H1 (cell line): ENCODE results near the gene ENPP6. TPM values are rescaled to one million over a fixed set of nuclear protein-coding genes. Genes with fewer than 3 reads are reported as not detected.

Source experiments
- CTCF ChIA-PET: fragments of 300-600 bp; sonication (Branson Sonifier 250); formaldehyde crosslinking; loops from one replicate; lab custom pipeline; 2021; ENCODE audit not compliant: partially characterized antibody; lab: Charles Lee
- POLR2A ChIA-PET: fragments of 300-600 bp; sonication (Branson Sonifier 250); formaldehyde crosslinking; loops from one replicate; lab custom pipeline; 2021; ENCODE audit warnings: inconsistent platforms; ENCODE audit not compliant: partially characterized antibody; lab: Charles Lee
- DNase-seq, 2 experiments: peaks; one replicate each; pipeline versions ENCODE4 v3.0.0 to v3.0.0-alpha.2; 2010 to 2022; ENCODE audit warnings: low spot score in 2 of 2, low read depth in 1 of 2, mixed read lengths in 1 of 2
- FAIRE-seq: peaks from 2 replicates; lab custom pipeline; 2011; peaks lifted over from hg19 to GRCh38; lab: Jason Lieb, UNC
- H2AFZ ChIP-seq: 2 replicates; pipeline ENCODE4 v1.8.1; 2012; ENCODE audit warnings: low read length, inconsistent platforms
- H2AK5ac ChIP-seq: 2 replicates; pipeline ENCODE4 v1.6.1; 2013; ENCODE audit warnings: low read depth, low read length
- H2BK120ac ChIP-seq: replicated peaks from 2 replicates; pipeline ENCODE3; 2013; ENCODE audit warnings: low read depth, low read length, inconsistent platforms
- H2BK12ac ChIP-seq: 2 replicates; pipeline ENCODE4 v1.6.1; 2013; ENCODE audit warnings: low read depth, low read length
- H2BK15ac ChIP-seq: 2 replicates; pipeline ENCODE4 v1.6.1; 2013; ENCODE audit warnings: low read length
- H2BK20ac ChIP-seq: 2 replicates; pipeline ENCODE4 v1.6.1; 2013; ENCODE audit warnings: low read length
- H2BK5ac ChIP-seq: 2 replicates; pipeline ENCODE4 v1.6.1; 2013; ENCODE audit warnings: low read depth, low read length
- H3K14ac ChIP-seq: 2 replicates; pipeline ENCODE4 v1.6.1; 2013; ENCODE audit warnings: inconsistent platforms; ENCODE audit not compliant: insufficient read length
- H3K18ac ChIP-seq: 2 replicates; pipeline ENCODE4 v1.6.1; 2013; ENCODE audit warnings: low read length; ENCODE audit errors: extremely low read depth
- H3K23ac ChIP-seq: 2 replicates; pipeline ENCODE4 v1.6.1; 2013; ENCODE audit warnings: inconsistent platforms; ENCODE audit not compliant: insufficient read length
- H3K23me2 ChIP-seq: 2 replicates; pipeline ENCODE4 v1.6.1; 2013; ENCODE audit warnings: low read depth, low read length
- H3K27ac ChIP-seq: 2 replicates; pipeline ENCODE4 v1.6.1; 2011; ENCODE audit warnings: low read depth, low read length, inconsistent platforms
- H3K27me3 ChIP-seq, 4 experiments: replicated peaks in 1 of 4; 1 replicate in 1 of 4; 2 replicates in 3 of 4; pipeline versions ENCODE4 v1.6.1 to v1.8.1; 2011 to 2013; ENCODE audit warnings: low read length in 3 of 4, mild to moderate bottlenecking in 3 of 4, inconsistent platforms in 2 of 4, mixed read lengths in 2 of 4, moderate library complexity in 1 of 4; ENCODE audit not compliant: control insufficient read depth in 3 of 4, insufficient read depth in 3 of 4; ENCODE audit errors: extremely low read depth in 1 of 4
- H3K36me3 ChIP-seq, 4 experiments: 2 replicates each; pipeline versions ENCODE4 v1.6.1 to v1.8.1; 2011 to 2013; ENCODE audit warnings: mild to moderate bottlenecking in 4 of 4, low read length in 3 of 4, moderate library complexity in 2 of 4, control low read depth in 1 of 4, inconsistent platforms in 1 of 4; ENCODE audit not compliant: insufficient read depth in 4 of 4, control insufficient read depth in 2 of 4
- H3K4ac ChIP-seq: replicated peaks from 2 replicates; pipeline ENCODE3; 2013; ENCODE audit warnings: low read length, low read depth, mixed read lengths, inconsistent platforms; ENCODE audit not compliant: insufficient read length
- H3K4me1 ChIP-seq, 4 experiments: replicated peaks in 1 of 4; 1 replicate in 1 of 4; 2 replicates in 3 of 4; pipeline versions ENCODE4 v1.6.1 to v1.8.1; 2011 to 2013; ENCODE audit warnings: low read length in 3 of 4, inconsistent platforms in 2 of 4, mixed read lengths in 1 of 4; ENCODE audit not compliant: insufficient read depth in 4 of 4, control insufficient read depth in 3 of 4
- H3K4me2 ChIP-seq, 2 experiments: 2 replicates each; pipeline versions ENCODE4 v1.6.1 to v1.8.1; 2011 to 2013; ENCODE audit warnings: low read depth in 2 of 2, low read length in 2 of 2, control low read depth in 1 of 2, inconsistent platforms in 1 of 2, mild to moderate bottlenecking in 1 of 2; ENCODE audit not compliant: insufficient read depth in 1 of 2
- H3K4me3 ChIP-seq, 4 experiments: fragments of 200-600, 300-600 bp in 1 of 4; sonication (generic), shearing (Covaris generic), sonication (Bioruptor Twin) in 1 of 4; 2 replicates each; pipeline versions ENCODE4 v1.5.1 to v1.8.1; 2011 to 2016; ENCODE audit warnings: low read length in 4 of 4, low read depth in 3 of 4, control low read depth in 2 of 4, inconsistent platforms in 2 of 4, mild to moderate bottlenecking in 2 of 4, mixed read lengths in 1 of 4, moderate library complexity in 1 of 4; ENCODE audit not compliant: insufficient read depth in 2 of 4; ENCODE audit errors: extremely low read depth in 1 of 4
- H3K56ac ChIP-seq: replicated peaks from 2 replicates; pipeline ENCODE3; 2013; ENCODE audit warnings: low read depth, mild to moderate bottlenecking, mixed read lengths, low read length, inconsistent platforms; ENCODE audit not compliant: insufficient read length
- H3K79me1 ChIP-seq: 2 replicates; pipeline ENCODE4 v1.6.1; 2013; ENCODE audit warnings: low read depth, low read length, control low read depth
- H3K79me2 ChIP-seq, 2 experiments: 2 replicates each; pipeline versions ENCODE4 v1.6.1 to v1.8.1; 2012 to 2013; ENCODE audit warnings: low read length in 2 of 2, mild to moderate bottlenecking in 2 of 2, inconsistent platforms in 1 of 2; ENCODE audit not compliant: insufficient read depth in 2 of 2, control insufficient read depth in 1 of 2
- H3K9ac ChIP-seq, 4 experiments: replicated peaks in 1 of 4; 1 replicate in 1 of 4; 2 replicates in 3 of 4; pipeline versions ENCODE4 v1.6.1 to v1.8.1; 2011 to 2013; ENCODE audit warnings: low read depth in 3 of 4, low read length in 3 of 4, control low read depth in 2 of 4, mild to moderate bottlenecking in 2 of 4, moderate library complexity in 2 of 4, inconsistent platforms in 1 of 4; ENCODE audit errors: extremely low read depth in 1 of 4
- H3K9me3 ChIP-seq, 2 experiments: 2 replicates each; pipeline versions ENCODE4 v1.6.1 to v1.8.1; 2012 to 2013; ENCODE audit warnings: mild to moderate bottlenecking in 2 of 2, moderate library complexity in 2 of 2, control low read depth in 1 of 2, inconsistent platforms in 1 of 2, low read depth in 1 of 2, low read length in 1 of 2, mixed read lengths in 1 of 2; ENCODE audit not compliant: insufficient read depth in 2 of 2
- H4K20me1 ChIP-seq, 2 experiments: replicated peaks in 1 of 2; 2 replicates each; pipeline versions ENCODE3 to v1.8.1; 2011 to 2013; ENCODE audit warnings: inconsistent platforms in 2 of 2, low read length in 2 of 2, mild to moderate bottlenecking in 1 of 2; ENCODE audit not compliant: insufficient read depth in 2 of 2, control insufficient read depth in 1 of 2
- H4K5ac ChIP-seq: 2 replicates; pipeline ENCODE4 v1.6.1; 2013; ENCODE audit warnings: low read length, low read depth, mixed read lengths, inconsistent platforms; ENCODE audit not compliant: insufficient read length
- H4K8ac ChIP-seq: 2 replicates; pipeline ENCODE4 v1.8.0; 2013; ENCODE audit warnings: mild to moderate bottlenecking, moderate library complexity, low read length, inconsistent platforms; ENCODE audit not compliant: insufficient read depth; ENCODE audit errors: extremely low read depth
- H4K91ac ChIP-seq: replicated peaks from 2 replicates; pipeline ENCODE3; 2013; ENCODE audit warnings: low read length, mixed read lengths, inconsistent platforms; ENCODE audit not compliant: insufficient read length
- BACH1 ChIP-seq: IDR thresholded peaks from 2 replicates; pipeline ENCODE4 v1.6.1; 2012; ENCODE audit warnings: low read length, improper control_type of control experiment
- CHD1 ChIP-seq: IDR thresholded peaks from 2 replicates; pipeline ENCODE4 v1.6.1; 2012; ENCODE audit warnings: low read depth, low read length, improper control_type of control experiment
- JUND ChIP-seq: IDR thresholded peaks from 2 replicates; pipeline ENCODE4 v1.6.1; 2011; ENCODE audit warnings: mild to moderate bottlenecking, improper control_type of control experiment, low read length
- MAX ChIP-seq: IDR thresholded peaks from 2 replicates; pipeline ENCODE4 v1.6.1; 2012; ENCODE audit warnings: inconsistent platforms
- TEAD4 ChIP-seq: IDR thresholded peaks from 2 replicates; pipeline ENCODE4 v1.6.1; 2012; ENCODE audit warnings: low read depth, low read length, inconsistent platforms, mixed read lengths
- YY1 ChIP-seq: IDR thresholded peaks from 2 replicates; pipeline ENCODE4 v1.6.1; 2011; ENCODE audit warnings: low read depth, mild to moderate bottlenecking, low read length
- WGBS, 2 experiments: shearing (Covaris generic) in 1 of 2; methylation state at CpG; one replicate each; pipeline versions ENCODE4 v1.1.6 to v1.1.7; 2013 to 2015; ENCODE audit warnings: low lambda C conversion rate in 2 of 2, mixed read lengths in 2 of 2, inconsistent platforms in 1 of 2, low coverage in 1 of 2, missing lambda C conversion rate in 1 of 2; ENCODE audit not compliant: insufficient replicate concordance in 2 of 2, insufficient coverage in 1 of 2, insufficient read length in 1 of 2; ENCODE audit errors: extremely low coverage in 1 of 2, missing lambda C conversion rate in 1 of 2; 5-methylcytosine and 5-hydroxymethylcytosine counted together
- polyA plus RNA-seq, 7 experiments: library from polyadenylated mRNA; depleted of rRNA in 3 of 7; stranded (reverse) in 5 of 7; unstranded in 2 of 7; fragments of >200 nt in 5 of 7; fragments of 200-250 nt in 2 of 7; gene quantifications; 1 replicate in 5 of 7; 2 replicates in 1 of 7; 4 replicates in 1 of 7; pipeline versions ENCODE4 v1.2.1 to v1.2.3, GENCODE V29; 2011 to 2013; ENCODE audit warnings: missing spikeins in 2 of 7, mixed read lengths in 2 of 7
- total RNA-seq: library from RNA; stranded (reverse); fragmentation: NEBNext Ultra II Directional; extraction: Animal tissue kit (Norgen Biotek cat#: 25700); gene quantifications from 2 replicates; pipeline ENCODE4 v1.2.1, GENCODE V29; 2021

Gene ENPP6
- total and polyA plus RNA-seq, 2 of the 8 experiments (the other 6 are each of a cell fraction or from before 2014, with no cell fraction given): 0.11 to 0.20 TPM

GRCh38 chr4:184165291-184165690 lies 52.4 kb downstream of the ENPP6 start:
- Histone ChIP-seq H2BK120ac (no peak overlapping the region), H2AK5ac (no peak overlapping the region), H2BK20ac (no peak overlapping the region), H3K14ac (no peak overlapping the region), H3K4me2 (peak overlapping the region in 1 of 2 experiments; percentile 19; a peak in 2 of 4 replicates), H3K56ac (no peak overlapping the region), H4K5ac (no peak overlapping the region), H4K20me1 (no peaks in the 10 kb centered on the region), H3K79me1 (no peaks in the 10 kb centered on the region), H3K23ac (no peak overlapping the region), H3K4me3 (no peak overlapping the region), H3K18ac (no peak overlapping the region), H2AFZ (no peak overlapping the region), H4K8ac (no peak overlapping the region), H3K4me1 (peaks cover 10 to 24% (median 13%) of the 10 kb centered on the region in 4 experiments), H3K27me3 (no peaks in the 10 kb centered on the region; a peak in 2 of 7 replicates), H3K36me3 (no peaks in the 10 kb centered on the region), H3K9ac (no peak overlapping the region), H3K23me2 (no peaks in the 10 kb centered on the region; the same call in 1 of the 2 replicates), H3K4ac (no peak overlapping the region), H4K91ac (no peak overlapping the region), H2BK12ac (no peak overlapping the region), H3K27ac (no peak overlapping the region), H2BK5ac (no peak overlapping the region), H3K9me3 (no peaks in the 10 kb centered on the region), H3K79me2 (no peaks in the 10 kb centered on the region), H2BK15ac (no peak overlapping the region)
- TF ChIP-seq JUND (peak; percentile 29; the same call in 1 of the 2 replicates), TEAD4 (no peak), YY1 (no peak), BACH1 (0 out of 2 replicates have a peak, but pooled peaks have one; percentile 22), MAX (peak; percentile 46; the same call in 1 of the 2 replicates), CHD1 (no peak)
- DNase-seq (no peak), FAIRE-seq (no peak)
- ChIA-PET POLR2A (interaction anchor here (1.1 kb wide), 1 partner anchor 17 kb away, joined by 3 read pairs; no protein-coding TSS in a partner anchor), CTCF (interaction anchor here (0.9 to 10.2 kb wide), 14 partner anchors 9 to 400 kb away, joined by 3 to 151 read pairs (median 4); no protein-coding TSS in a partner anchor)
- WGBS, 2 experiments: 45% methylated on average over 8 of the region's 8 CpGs; no CpG with 5 or more reads in 1 of the 2 experiments
